Iris pigment epithelial cell (primary cell): ENCODE data around the gene BEX2.
A peak's percentile ranks its signal among the peaks of the same experiment; 100 is the strongest.
"Not testable (repeated sequence)": the region's sequence is repeated elsewhere in the genome, so short reads cannot be mapped to it uniquely, and the experiment has no call there.

Experiments used
- DNase-seq: peaks from one replicate; pipeline ENCODE4 v3.0.0-alpha.2; 2011; ENCODE audit warnings: low read depth

Gene BEX2

GRCh38 chrX:103310555-103311398 lies at the start of gene BEX2:
Gene BEX2 (minus strand): TSS chrX:103310990. CDS start chrX:103309976, 1,014 bp downstream.
- DNase-seq, result peak; percentile 18

- no peak for DNase-seq
These were observed 49.3 kb upstream of the BEX2 start for GRCh38 chrX:103360092-103360491.

DNA sequence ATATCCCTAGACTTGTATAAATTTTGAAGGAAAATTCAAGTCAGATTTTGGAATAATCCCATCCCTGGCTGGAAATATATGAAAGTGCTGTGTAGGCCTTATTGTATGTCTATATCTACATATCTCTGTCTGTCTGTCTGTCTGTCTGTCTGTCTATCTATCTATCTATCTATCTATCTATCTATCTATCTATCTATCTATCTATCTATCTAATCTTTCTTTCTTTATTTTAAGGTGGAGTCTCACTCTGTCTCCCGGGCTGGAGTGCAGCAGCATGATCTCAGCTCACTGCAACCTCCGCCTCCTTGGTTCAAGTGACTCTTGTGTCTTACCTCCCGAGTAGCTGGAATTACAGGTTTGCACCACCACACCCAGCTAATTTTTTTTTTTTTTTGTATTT lies 48.8 kb upstream of the BEX2 start:
- not testable (repeated sequence) for DNase-seq

DNA sequence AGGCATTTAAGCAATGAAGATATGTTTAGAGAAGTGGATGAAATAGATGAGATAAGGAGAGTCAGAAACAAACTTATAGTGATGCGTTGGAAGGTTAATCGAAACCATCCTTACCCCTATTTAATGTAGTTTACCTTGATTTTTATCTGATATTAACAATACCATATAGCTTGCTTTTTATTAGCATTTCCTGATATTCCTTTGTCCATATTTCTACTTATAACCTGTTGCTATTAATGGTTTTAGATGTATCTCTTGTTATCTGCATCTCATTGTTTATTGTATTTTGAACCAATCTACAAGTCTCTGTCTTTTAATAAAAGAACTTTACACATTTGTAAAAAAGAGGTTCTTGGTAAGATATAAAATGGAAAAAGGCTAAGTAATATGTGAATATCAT lies 47.1 kb upstream of the BEX2 start:
- DNase-seq, result no peak

GRCh38 chrX:103356858-103357257 lies 46.1 kb upstream of the BEX2 start:
- no peak for DNase-seq

DNA sequence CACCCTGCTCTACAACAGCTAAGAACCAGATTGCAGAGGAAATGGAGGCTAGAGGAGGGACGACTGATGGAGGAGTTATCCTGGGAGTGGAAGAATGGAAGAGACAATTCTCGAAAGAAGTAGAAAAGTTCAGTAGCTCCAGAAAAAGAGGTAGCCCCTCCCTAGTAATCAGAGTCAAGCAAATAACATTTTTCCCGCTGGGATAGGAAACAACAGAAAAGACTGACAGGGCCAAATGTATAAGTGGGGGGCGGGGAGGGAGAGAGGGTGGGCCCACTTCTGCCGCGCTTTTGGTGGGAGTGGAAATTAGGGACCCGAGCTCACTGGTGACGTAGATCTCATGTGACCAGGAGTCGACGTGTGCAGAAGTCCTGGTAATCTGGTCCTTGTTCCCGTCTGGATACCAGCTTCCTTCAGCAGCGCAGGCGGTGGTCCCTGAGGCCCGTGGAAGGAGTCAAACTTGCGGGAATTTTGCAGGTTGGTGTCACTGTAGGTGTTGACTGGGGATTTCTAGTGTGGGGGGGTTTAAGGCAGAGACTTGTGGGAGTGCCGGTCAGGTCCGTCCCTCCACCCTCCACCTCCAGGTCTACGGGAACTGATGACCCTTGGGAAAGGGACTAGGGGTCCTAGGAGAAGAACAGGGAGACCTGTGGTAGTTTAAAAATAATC lies 45.5 kb upstream of the BEX2 start, which contains the start of gene TCEAL9:
TSS of gene TCEAL9 (plus strand) at position 377 of the 669 bp plus-strand sequence. CDS start 1,179 bp downstream, outside the sequence.
- DNase-seq, result peak; percentile 73

GRCh38 chrX:103347682-103348397 lies 37.0 kb upstream of the BEX2 start:
- no peak for DNase-seq

DNA sequence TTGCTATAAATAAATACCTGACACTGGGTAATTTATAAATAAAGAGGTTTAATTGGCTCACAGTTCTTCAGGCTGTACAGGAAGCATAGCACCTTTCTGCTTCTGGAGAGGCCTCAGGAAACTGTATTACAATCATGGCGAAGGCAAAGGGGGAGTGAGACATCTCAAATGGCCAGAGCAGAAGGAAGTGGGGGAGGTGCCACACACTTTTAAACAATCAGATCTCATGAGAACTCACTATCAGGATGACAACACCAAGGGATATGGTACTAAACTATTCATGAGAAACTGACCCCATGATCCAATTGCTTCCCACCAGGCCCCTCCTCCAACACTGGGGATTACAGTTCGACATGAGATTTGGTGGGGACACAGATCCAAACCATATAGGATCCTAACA lies 33.8 kb upstream of the BEX2 start:
- DNase-seq, result no peak

DNA sequence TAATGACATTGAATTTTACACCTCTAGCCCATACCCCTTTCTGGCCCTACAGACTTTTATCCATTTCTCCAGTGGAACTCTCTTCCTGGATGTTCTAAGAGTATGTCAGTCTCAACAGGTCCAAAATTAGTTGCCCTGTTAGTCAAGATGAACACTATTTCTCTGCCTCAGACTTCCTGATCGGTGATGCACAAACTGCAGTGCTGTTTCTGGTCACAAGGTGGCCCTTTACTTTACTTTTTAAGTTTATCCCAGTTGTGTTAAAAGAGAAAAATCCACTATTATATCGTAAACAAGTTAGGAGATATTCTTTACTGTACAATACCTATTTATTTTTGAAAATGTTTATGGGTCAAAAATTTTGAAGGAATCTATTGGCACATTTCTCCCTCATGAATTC lies 32.3 kb upstream of the BEX2 start:
- peak; percentile 49 for DNase-seq

GRCh38 chrX:103338663-103339062 lies 27.9 kb upstream of the BEX2 start:
- no peak for DNase-seq

DNA sequence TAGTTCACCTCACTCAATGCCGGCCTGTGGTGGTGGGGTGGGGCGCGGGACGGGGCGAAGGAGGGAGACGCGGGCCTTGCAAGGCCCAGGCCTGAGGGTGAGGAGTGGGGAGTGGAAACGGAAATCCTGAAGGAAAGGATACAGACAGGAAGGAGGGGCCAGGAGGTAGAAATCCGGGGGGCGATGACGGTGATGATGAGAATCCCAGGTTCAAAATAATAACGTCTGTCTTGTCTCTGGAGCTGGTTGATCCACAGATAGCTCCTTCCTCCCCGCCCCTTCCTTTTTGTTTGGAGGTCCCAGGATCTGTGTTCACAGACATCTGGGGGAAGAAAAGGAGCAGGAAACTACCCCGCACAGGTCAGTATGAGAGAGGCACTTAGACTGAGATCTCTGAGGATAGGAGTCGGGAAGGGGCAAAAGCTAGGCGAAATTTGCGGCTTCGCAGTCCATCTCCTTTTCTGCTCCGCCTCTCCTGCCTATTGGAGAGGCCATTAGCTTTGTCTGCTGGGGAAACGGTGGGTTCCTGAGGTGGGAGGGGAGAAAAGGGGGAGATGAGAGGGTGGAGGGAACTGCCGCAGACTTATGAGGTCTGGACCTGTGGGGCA lies 20.0 kb upstream of the BEX2 start:
- peak; percentile 12 for DNase-seq

- peak; percentile 30 for DNase-seq
These were observed 19.2 kb upstream of the BEX2 start, which contains the start of gene TCEAL7 for GRCh38 chrX:103329991-103330390. Gene TCEAL7 (plus strand): TSS chrX:103330239. CDS start chrX:103331404, 1,165 bp downstream.

GRCh38 chrX:103311399-103311780 lies 600 bp upstream of the BEX2 start:
- no peak for DNase-seq

DNA sequence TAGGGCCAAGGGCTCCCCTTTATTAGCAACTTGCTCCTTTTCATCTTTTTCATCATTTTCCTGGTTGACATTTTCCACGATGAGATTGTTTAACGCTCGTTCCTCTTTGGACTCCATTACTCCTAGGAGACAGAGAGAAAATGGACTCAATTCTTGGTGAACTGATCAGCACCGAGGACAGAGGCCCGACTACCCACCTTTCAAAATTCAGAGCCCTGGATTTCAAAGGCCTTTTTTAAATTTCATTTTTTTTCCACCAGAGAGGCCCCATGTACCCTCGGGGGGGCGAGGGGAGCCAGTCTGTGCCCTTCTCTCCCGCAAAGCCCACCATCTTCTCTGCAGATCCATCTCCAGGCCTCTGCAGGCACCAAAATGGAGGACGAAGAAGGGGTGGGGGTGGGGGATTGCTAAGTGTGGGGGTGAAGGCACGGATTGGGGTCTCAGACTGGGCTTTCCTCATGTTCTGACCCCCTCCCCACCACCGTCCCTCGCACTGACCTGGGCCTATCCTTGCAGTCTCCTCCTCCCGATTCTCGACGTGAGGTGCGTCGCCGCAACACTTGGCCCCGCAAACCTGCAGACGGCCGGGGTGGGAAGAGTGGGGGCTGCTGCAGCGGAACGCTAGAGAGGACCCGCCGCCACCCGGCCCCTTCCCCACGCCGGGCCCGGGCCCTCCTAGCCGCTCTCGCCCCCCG lies 783 bp downstream of the BEX2 start:
- DNase-seq, result no peak

DNA sequence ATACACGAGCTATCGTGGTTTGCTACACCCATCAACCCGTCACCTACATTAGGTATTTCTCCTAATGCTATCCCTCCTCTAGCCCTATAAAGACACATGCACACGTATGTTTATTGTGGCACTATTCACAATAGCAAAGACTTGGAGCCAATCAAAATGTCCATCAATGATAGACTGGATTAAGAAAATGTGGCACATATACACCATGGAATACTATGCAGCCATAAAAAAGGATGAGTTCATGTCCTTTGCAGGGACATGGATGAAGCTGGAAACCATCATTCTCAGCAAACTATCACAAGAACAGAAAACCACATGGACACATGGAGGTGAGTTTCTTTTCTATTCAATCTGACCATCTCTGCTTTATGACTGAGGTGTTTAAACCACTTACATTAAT lies 5.1 kb downstream of the BEX2 start:
- not testable (repeated sequence) for DNase-seq

DNA sequence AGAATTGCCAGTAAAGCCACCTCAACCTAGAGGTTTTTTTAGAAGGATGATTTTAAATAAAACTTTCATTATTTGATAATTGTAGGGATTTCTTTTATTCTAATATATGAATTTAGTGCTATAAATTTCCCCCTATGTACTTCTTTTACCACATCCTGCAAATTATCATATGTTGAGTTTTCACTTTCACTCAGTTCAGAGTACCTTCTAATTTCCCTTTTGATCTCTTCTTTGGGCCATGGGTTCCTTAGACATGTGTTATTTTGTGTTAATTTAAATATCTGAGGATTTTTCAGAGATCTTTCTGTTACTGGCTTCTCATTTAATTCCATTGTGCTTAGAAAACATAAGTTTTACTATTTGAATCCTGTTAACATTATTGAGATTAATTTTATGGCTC lies 6.1 kb downstream of the BEX2 start:
- DNase-seq, result no peak

DNA sequence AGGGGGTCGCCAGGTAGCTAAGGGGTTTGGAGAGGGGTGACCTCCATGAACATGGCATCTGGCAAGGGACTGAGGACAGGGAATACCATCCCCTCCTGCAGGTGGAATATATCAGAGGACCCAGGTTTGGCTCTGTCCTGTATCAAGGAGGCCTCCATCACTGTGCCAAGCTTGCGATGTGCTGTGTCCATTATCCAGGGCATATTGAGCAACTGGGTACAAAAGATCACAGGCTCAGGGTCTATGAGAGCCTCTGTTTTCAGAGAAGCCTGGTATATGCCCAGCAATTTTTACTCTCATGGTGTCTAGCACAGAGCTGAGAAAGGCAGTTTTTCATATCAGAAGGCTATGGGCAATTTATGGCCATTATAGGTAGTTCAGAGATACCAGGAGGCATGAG lies 17.7 kb downstream of the BEX2 start:
- no peak for DNase-seq

- DNase-seq, result no peak
These were observed 31.2 kb downstream of the BEX2 start for GRCh38 chrX:103279624-103280023.

DNA sequence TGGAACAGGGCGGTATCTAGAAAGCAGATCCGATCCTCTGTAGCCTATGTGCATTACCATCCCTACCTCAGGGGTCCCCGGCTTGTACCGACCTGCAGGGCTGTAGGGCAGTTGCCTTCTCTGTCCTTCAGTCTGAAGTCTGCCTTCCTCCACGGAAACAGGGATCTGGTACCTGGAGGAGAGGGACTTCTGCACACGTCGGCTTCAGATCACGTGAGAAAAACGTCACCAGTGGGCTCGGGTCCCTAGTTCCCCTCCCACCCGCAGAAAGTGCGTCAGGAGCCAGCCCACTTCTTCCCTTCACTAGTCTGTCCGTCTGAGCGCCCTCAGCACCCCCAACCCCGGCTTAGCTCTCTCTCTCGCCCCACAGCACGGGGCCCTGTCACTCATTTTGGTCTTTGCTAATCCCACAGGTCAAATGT lies 34.2 kb downstream of the BEX2 start, which contains the start of gene TCEAL5:
TSS of gene TCEAL5 (minus strand) at position 170 of the 422 bp plus-strand sequence. CDS start 2,187 bp downstream, outside the sequence.
- no peak for DNase-seq

GRCh38 chrX:103275947-103276567 lies 34.7 kb downstream of the BEX2 start:
- no peak for DNase-seq

- no peak for DNase-seq
These were observed 36.5 kb downstream of the BEX2 start for GRCh38 chrX:103274284-103274683.
